Gastroesophageal sphincter (tissue), 3 donors: ENCODE results near the gene AHI1.

ENCODE experiments used
- EP300 ChIP-seq: sonication (generic); formaldehyde crosslinking; IDR thresholded peaks from one replicate; pipeline ENCODE4 v1.6.1; 2017; ENCODE audit warnings: antibody characterized with exemption, mild to moderate bottlenecking
- POLR2A ChIP-seq, 2 donors: fragments of 450-650 bp; IDR thresholded peaks; one replicate each; pipeline ENCODE4 v1.6.1; 2017; ENCODE audit warnings: antibody characterized with exemption in 2 of 2, mild to moderate bottlenecking in 2 of 2, moderate library complexity in 1 of 2
- POLR2AphosphoS5 ChIP-seq: sonication (generic); formaldehyde crosslinking; IDR thresholded peaks from one replicate; pipeline ENCODE4 v1.6.1; 2017; ENCODE audit warnings: antibody characterized with exemption
- TF ChIP-seq, protein P1 (sequence below), 4 experiments: fragments of 200-600 bp in 2 of 4; fragments of 450-650 bp in 2 of 4; sonication (generic) in 1 of 4; IDR thresholded peaks; one replicate each; pipeline ENCODE4 v1.5.1; 2017 to 2019; ENCODE audit warnings: antibody characterized with exemption in 4 of 4, mild to moderate bottlenecking in 2 of 4, moderate library complexity in 2 of 4

GRCh38 chr6:135517527-135517926, 20.0 kb upstream of the AHI1 start:
- TF ChIP-seq POLR2A (IDR thresholded peaks at IDR 0.05) (no peak), POLR2AphosphoS5 (no peak), EP300 (no peak)
- TF ChIP-seq, protein P1, sequence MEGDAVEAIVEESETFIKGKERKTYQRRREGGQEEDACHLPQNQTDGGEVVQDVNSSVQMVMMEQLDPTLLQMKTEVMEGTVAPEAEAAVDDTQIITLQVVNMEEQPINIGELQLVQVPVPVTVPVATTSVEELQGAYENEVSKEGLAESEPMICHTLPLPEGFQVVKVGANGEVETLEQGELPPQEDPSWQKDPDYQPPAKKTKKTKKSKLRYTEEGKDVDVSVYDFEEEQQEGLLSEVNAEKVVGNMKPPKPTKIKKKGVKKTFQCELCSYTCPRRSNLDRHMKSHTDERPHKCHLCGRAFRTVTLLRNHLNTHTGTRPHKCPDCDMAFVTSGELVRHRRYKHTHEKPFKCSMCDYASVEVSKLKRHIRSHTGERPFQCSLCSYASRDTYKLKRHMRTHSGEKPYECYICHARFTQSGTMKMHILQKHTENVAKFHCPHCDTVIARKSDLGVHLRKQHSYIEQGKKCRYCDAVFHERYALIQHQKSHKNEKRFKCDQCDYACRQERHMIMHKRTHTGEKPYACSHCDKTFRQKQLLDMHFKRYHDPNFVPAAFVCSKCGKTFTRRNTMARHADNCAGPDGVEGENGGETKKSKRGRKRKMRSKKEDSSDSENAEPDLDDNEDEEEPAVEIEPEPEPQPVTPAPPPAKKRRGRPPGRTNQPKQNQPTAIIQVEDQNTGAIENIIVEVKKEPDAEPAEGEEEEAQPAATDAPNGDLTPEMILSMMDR (IDR thresholded peaks at IDR 0.05), result no peak
